ENCODE results near the gene ABCA5.
"Not testable (repeated sequence)": the region's sequence is repeated elsewhere in the genome, so short reads cannot be mapped to it uniquely, and the experiment has no call there.

Gene ABCA5

DNA sequence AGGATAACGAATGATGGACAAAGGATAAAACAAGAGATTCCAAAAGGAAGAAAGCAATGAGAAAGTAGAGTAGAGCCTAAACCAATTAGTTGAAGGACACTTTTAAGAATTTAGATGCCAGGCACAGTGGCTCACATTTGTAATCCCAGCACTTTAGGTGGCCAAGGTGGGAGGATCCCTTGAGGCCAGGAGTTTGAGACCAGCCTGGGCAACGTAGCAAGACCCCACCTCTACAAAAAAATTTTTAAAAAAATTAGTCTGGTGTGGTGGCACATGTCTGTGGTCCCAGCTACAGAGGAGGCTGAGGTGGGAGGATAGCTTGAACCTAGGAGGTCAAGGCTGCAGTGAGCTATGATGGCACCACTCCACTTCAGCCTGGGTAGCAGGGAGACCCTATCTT, 118.3 kb downstream of the ABCA5 start:
- no peak for DNase-seq (ENCODE audit: low read depth)

DNA sequence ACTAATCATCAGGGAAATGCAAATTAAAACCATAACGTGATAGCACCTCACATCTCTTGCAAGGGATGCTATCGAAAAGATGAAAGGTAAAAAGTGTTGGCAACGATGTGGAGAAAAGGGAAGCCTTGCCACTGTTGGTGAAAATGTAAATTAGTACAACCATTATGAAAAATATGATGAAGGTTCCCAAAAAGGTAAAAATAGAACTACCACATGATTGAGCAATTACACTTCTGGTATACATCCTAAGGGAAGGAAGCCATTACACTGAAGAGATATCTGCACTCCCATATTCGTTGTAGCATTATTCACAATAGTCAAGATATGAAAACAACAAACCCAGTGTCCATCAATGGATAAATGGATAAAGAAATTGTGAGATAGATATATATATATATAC, 119.8 kb downstream of the ABCA5 start:
- DNase-seq (ENCODE audit: low read depth): no peak

DNA sequence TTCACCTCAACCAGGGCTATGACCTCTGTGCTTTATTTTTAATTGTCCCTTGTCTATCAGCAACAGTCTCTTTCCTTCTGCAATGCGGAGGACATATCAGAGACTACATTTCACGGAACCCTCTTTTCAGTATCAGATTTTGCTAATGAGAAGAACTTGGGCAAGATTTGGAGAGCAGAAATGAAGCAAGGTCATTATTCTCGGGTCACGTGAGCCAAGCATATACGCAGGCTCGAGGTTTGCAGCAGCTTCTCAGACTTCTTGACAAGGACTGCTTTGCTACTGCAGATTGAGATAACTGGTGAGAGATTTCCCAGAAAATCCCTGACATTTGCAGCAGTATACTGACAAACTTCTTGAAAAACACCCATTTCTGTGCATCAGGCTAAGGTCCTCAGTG, 128.7 kb downstream of the ABCA5 start:
- no peak for DNase-seq (ENCODE audit: low read depth)

DNA sequence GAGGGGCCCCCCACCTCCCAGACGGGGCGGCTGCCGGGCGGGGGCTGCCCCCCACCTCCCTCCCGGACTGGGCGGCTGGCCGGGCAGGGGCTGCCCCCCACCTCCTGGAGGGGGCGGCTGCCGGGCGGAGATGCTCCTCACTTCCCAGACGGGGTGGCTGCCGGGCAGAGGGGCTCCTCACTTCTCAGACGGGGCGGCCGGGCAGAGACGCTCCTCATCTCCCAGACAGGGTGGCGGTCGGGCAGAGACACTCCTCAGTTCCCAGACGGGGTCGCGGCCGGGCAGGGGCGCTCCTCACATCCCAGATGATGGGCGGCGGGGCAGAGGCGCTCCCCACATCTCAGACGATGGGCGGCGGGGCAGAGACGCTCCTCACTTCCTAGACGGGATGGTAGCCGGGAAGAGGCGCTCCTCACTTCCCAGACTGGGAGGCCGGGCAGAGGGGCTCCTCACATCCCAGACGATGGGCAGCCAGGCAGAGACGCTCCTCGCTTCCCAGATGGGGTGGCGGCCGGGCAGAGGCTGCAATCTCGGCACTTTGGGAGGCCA, 130.8 kb downstream of the ABCA5 start:
- DNase-seq (ENCODE audit: low read depth): not testable (repeated sequence)

Measured in stromal cell of bone marrow (primary cell).